Fibroblast of the aortic adventitia (primary cell): Measurements from ENCODE around the gene MARK1. TPM values are rescaled to one million over a fixed set of nuclear protein-coding genes. Genes with fewer than 3 reads are reported as not detected.

Experiments
- DNase-seq: peaks from one replicate; pipeline ENCODE4 v3.0.0-alpha.2; 2010; ENCODE audit warnings: low read depth
- H3K4me3 ChIP-seq: 2 replicates; pipeline ENCODE4 v1.5.1; 2011; ENCODE audit warnings: low read depth, mild to moderate bottlenecking, control low read depth, low read length, moderate library complexity
- CTCF ChIP-seq: IDR thresholded peaks from 2 replicates; pipeline ENCODE4 v1.5.1; 2011; ENCODE audit warnings: mild to moderate bottlenecking, low read length, control low read depth, inconsistent platforms; ENCODE audit not compliant: insufficient read depth
- total RNA-seq: library from RNA; depleted of rRNA; stranded (reverse); fragments of >200 nt; gene quantifications from 2 replicates; pipeline ENCODE4 v1.2.3, GENCODE V29; 2012; ENCODE audit warnings: low replicate concordance

Gene MARK1
- total RNA-seq, 1 donor: 0.45 TPM

GRCh38 chr1:220652995-220653394 is 125.1 kb downstream of the MARK1 start:
- no peak overlapping the region for H3K4me3 ChIP-seq
- TF ChIP-seq CTCF: no peak
- no peak for DNase-seq

- TF ChIP-seq CTCF: no peak
- no peak overlapping the region for H3K4me3 ChIP-seq
- no peak for DNase-seq
These were observed 127.6 kb downstream of the MARK1 start for GRCh38 chr1:220655509-220655908.

GRCh38 chr1:220655961-220656740 is 128.2 kb downstream of the MARK1 start:
- TF ChIP-seq CTCF: no peak
- no peak for DNase-seq
- no peak overlapping the region for H3K4me3 ChIP-seq

- no peak for DNase-seq
- H3K4me3 ChIP-seq: no peak overlapping the region
- TF ChIP-seq CTCF: no peak
These were observed 138.4 kb downstream of the MARK1 start for GRCh38 chr1:220666349-220666748.

- DNase-seq: no peak
- H3K4me3 ChIP-seq: no peak overlapping the region
These were observed 141.1 kb downstream of the MARK1 start for GRCh38 chr1:220669005-220669404.

GRCh38 chr1:220670365-220670764 is 142.4 kb downstream of the MARK1 start:
- no peak for TF ChIP-seq CTCF
- no peak overlapping the region for H3K4me3 ChIP-seq
- no peak for DNase-seq

More at GRCh38 chr1:220669005-220669404, 141.1 kb downstream of the MARK1 start:
- TF ChIP-seq CTCF: no peak

- TF ChIP-seq CTCF: no peak
- DNase-seq: no peak
- H3K4me3 ChIP-seq: no peak overlapping the region
These were observed 146.0 kb downstream of the MARK1 start for GRCh38 chr1:220673921-220674320.
